OCI-LY3 (cell line): ENCODE data around the gene CTNND1.
A peak's percentile ranks its signal among the peaks of the same experiment; 100 is the strongest.

Experiments used
- H2AFZ ChIP-seq: fragments of 200-600, 300-600 bp; shearing (Covaris generic); 2 replicates; pipeline ENCODE4 v1.6.0; 2014; ENCODE audit warnings: antibody characterized with exemption, low read depth, low read length
- H3K27ac ChIP-seq: fragments of 200-600, 300-600 bp; sonication (generic); 2 replicates; pipeline ENCODE4 v1.5.1; 2014; ENCODE audit warnings: mild to moderate bottlenecking, low read length, moderate library complexity, mixed read lengths
- H3K27me3 ChIP-seq: fragments of 200-600, 300-600 bp; sonication (generic); 2 replicates; pipeline ENCODE4 v1.6.1; 2014; ENCODE audit warnings: low read depth, low read length, mixed read lengths
- H3K36me3 ChIP-seq: fragments of 200-600, 300-600 bp; sonication (generic); replicated peaks from 2 replicates; pipeline ENCODE3; 2014; ENCODE audit warnings: low read depth, low read length, mixed read lengths
- H3K4me1 ChIP-seq: fragments of 300-600, 200-600 bp; sonication (generic); 2 replicates; pipeline ENCODE4 v1.6.1; 2014; ENCODE audit warnings: low read length, mixed read lengths
- H3K4me2 ChIP-seq: fragments of 200-600, 300-600 bp; sonication (generic); 2 replicates; pipeline ENCODE4 v1.6.1; 2014; ENCODE audit warnings: low read length, mixed read lengths
- H3K4me3 ChIP-seq: fragments of 300-600, 200-600 bp; sonication (generic); 2 replicates; pipeline ENCODE4 v1.5.1; 2014; ENCODE audit warnings: antibody characterized with exemption, mild to moderate bottlenecking, low read length, moderate library complexity
- H3K79me2 ChIP-seq: fragments of 300-600, 200-600 bp; shearing (Covaris generic); 2 replicates; pipeline ENCODE4 v1.6.1; 2014; ENCODE audit warnings: mild to moderate bottlenecking, low read length, mixed read lengths
- H3K9ac ChIP-seq: fragments of 300-600, 200-600 bp; shearing (Covaris generic); 2 replicates; pipeline ENCODE4 v1.6.0; 2014; ENCODE audit warnings: mild to moderate bottlenecking, low read length, moderate library complexity
- H3K9me3 ChIP-seq: fragments of 200-600, 300-600 bp; shearing (Covaris generic); 2 replicates; pipeline ENCODE4 v1.6.1; 2014; ENCODE audit warnings: low read length, mixed read lengths; ENCODE audit not compliant: insufficient read depth
- H4K20me1 ChIP-seq: fragments of 200-600, 300-600 bp; sonication (generic); 2 replicates; pipeline ENCODE4 v1.6.1; 2016; ENCODE audit warnings: low read length, mixed read lengths; ENCODE audit not compliant: insufficient read depth
- CTCF ChIP-seq: fragments of 200-600, 300-600 bp; sonication (generic); IDR thresholded peaks from 2 replicates; pipeline ENCODE4 v1.5.1; 2014; ENCODE audit warnings: antibody characterized with exemption, low read length, low read depth
- EZH2phosphoT487 ChIP-seq: fragments of 200-600 bp; shearing (Covaris generic); IDR thresholded peaks from 2 replicates; pipeline ENCODE4 v1.6.1; 2018; ENCODE audit warnings: antibody characterized with exemption, mixed run types, low read depth

Gene CTNND1

GRCh38 chr11:57735619-57736298, 25.8 kb upstream of the CTNND1 start:
- Histone ChIP-seq H2AFZ (no peak overlapping the region), H3K9ac (no peak overlapping the region), H3K9me3 (no peaks in the 10 kb centered on the region), H3K4me1 (peaks cover 10% of the 10 kb centered on the region), H3K36me3 (peaks cover 24% of the 10 kb centered on the region), H3K4me2 (no peak overlapping the region), H3K79me2 (peaks cover 61% of the 10 kb centered on the region), H3K27ac (peak overlapping the region; percentile 22; the same call in 1 of the 2 replicates), H3K27me3 (no peaks in the 10 kb centered on the region), H3K4me3 (no peak overlapping the region), H4K20me1 (no peaks in the 10 kb centered on the region)
- TF ChIP-seq CTCF (no peak), EZH2phosphoT487 (no peak)

- 0 out of 2 replicates have a peak, but pooled peaks cover 4% of the 10 kb centered on the region for H4K20me1 ChIP-seq
- peaks cover 45% of the 10 kb centered on the region for H3K36me3 ChIP-seq
These were observed 20.2 kb upstream of the CTNND1 start, which contains the start of gene SELENOH for GRCh38 chr11:57741132-57742086. SELENOH (plus strand) TSS chr11:57741491; CDS start chr11:57741596, 105 bp downstream.

GRCh38 chr11:57742087-57742452, 19.5 kb upstream of the CTNND1 start:
- Histone ChIP-seq H3K9ac (peak overlapping the region; percentile 97), H3K27ac (peak overlapping the region; percentile 83), H4K20me1 (0 out of 2 replicates have a peak, but pooled peaks cover 4% of the 10 kb centered on the region), H3K27me3 (no peaks in the 10 kb centered on the region), H2AFZ (peak overlapping the region; percentile 12; the same call in 1 of the 2 replicates), H3K79me2 (peaks cover 27% of the 10 kb centered on the region), H3K4me3 (peak overlapping the region; percentile 88), H3K4me1 (peaks cover 12% of the 10 kb centered on the region), H3K9me3 (no peaks in the 10 kb centered on the region), H3K36me3 (peaks cover 51% of the 10 kb centered on the region), H3K4me2 (peak overlapping the region; percentile 84)
- TF ChIP-seq CTCF (no peak), EZH2phosphoT487 (no peak)

More at GRCh38 chr11:57741132-57742086, 20.2 kb upstream of the CTNND1 start, which contains the start of gene SELENOH:
- H3K9ac ChIP-seq = peak within 1 kb of the TSS; percentile 97
- H3K27me3 ChIP-seq = no peaks in the 10 kb centered on the region
- peak within 1 kb of the TSS; percentile 83 for H3K27ac ChIP-seq
- H3K4me2 ChIP-seq = peak within 1 kb of the TSS; percentile 84
- H3K79me2 ChIP-seq = peaks cover 29% of the 10 kb centered on the region
- peak within 1 kb of the TSS; percentile 44; the same call in 1 of the 2 replicates for H2AFZ ChIP-seq
- H3K4me3 ChIP-seq = peak within 1 kb of the TSS; percentile 88
- H3K4me1 ChIP-seq = peaks cover 12% of the 10 kb centered on the region
- TF ChIP-seq CTCF (no peak), EZH2phosphoT487 (no peak)
- H3K9me3 ChIP-seq = no peaks in the 10 kb centered on the region

- Histone ChIP-seq H3K27ac (no peak overlapping the region), H3K4me1 (peaks cover 12% of the 10 kb centered on the region), H2AFZ (no peak overlapping the region), H3K79me2 (peaks cover 23% of the 10 kb centered on the region), H3K4me2 (no peak overlapping the region), H3K27me3 (no peaks in the 10 kb centered on the region), H4K20me1 (0 out of 2 replicates have a peak, but pooled peaks cover 4% of the 10 kb centered on the region), H3K36me3 (peaks cover 42% of the 10 kb centered on the region), H3K9me3 (no peaks in the 10 kb centered on the region), H3K4me3 (no peak overlapping the region), H3K9ac (no peak overlapping the region)
- no peak for TF ChIP-seq CTCF
- no peak for TF ChIP-seq EZH2phosphoT487
These were observed 17.2 kb upstream of the CTNND1 start for GRCh38 chr11:57744357-57744756.
